Mononuclear cell (primary cell): ENCODE data around the gene RNF126. TPM values are rescaled to one million over a fixed set of nuclear protein-coding genes. Genes with fewer than 3 reads are reported as not detected.

Experiments used
- H3K27me3 ChIP-seq: 2 replicates; pipeline ENCODE4 v1.6.0; 2011; ENCODE audit warnings: low read length, control low read depth; ENCODE audit not compliant: insufficient read depth
- H3K4me1 ChIP-seq: 2 replicates; pipeline ENCODE4 v1.5.1; 2011; ENCODE audit warnings: mild to moderate bottlenecking, low read length, control low read depth; ENCODE audit not compliant: insufficient read depth
- H3K4me3 ChIP-seq: 2 replicates; pipeline ENCODE4 v1.5.1; 2011; ENCODE audit warnings: mild to moderate bottlenecking, low read length, moderate library complexity
- H3K9me3 ChIP-seq: 2 replicates; pipeline ENCODE4 v1.5.1; 2011; ENCODE audit warnings: low read depth, mild to moderate bottlenecking, control low read depth, low read length
- total RNA-seq: library from RNA; depleted of rRNA; stranded (reverse); fragments of >200 nt; gene quantifications from one replicate; pipeline ENCODE4 v1.2.3, GENCODE V29; 2012

Gene RNF126
- total RNA-seq, 1 donor: 80.6 TPM

GRCh38 chr19:648305-648704 is 14.7 kb downstream of the RNF126 start:
- H3K4me3 ChIP-seq: no peak overlapping the region
- no peaks in the 10 kb centered on the region for H3K27me3 ChIP-seq
- H3K4me1 ChIP-seq: no peaks in the 10 kb centered on the region
- H3K9me3 ChIP-seq: no peaks in the 10 kb centered on the region

GRCh38 chr19:647566-648284 is 15.3 kb downstream of the RNF126 start:
- no peaks in the 10 kb centered on the region for H3K9me3 ChIP-seq
- H3K4me3 ChIP-seq: no peak overlapping the region
- no peaks in the 10 kb centered on the region for H3K27me3 ChIP-seq
- no peaks in the 10 kb centered on the region for H3K4me1 ChIP-seq

- Histone ChIP-seq H3K27me3 (no peaks in the 10 kb centered on the region), H3K4me3 (no peak overlapping the region), H3K9me3 (no peaks in the 10 kb centered on the region), H3K4me1 (no peaks in the 10 kb centered on the region)
Observed at GRCh38 chr19:646779-647565, 16.0 kb downstream of the RNF126 start.

- Histone ChIP-seq H3K4me3 (no peak overlapping the region), H3K4me1 (no peaks in the 10 kb centered on the region), H3K27me3 (no peaks in the 10 kb centered on the region), H3K9me3 (no peaks in the 10 kb centered on the region)
Observed at GRCh38 chr19:645912-646778, 16.9 kb downstream of the RNF126 start.

GRCh38 chr19:644789-645188 is 18.2 kb downstream of the RNF126 start:
- Histone ChIP-seq H3K4me1 (no peaks in the 10 kb centered on the region), H3K4me3 (no peak overlapping the region), H3K9me3 (no peaks in the 10 kb centered on the region), H3K27me3 (no peaks in the 10 kb centered on the region)

GRCh38 chr19:644363-644762 is 18.7 kb downstream of the RNF126 start:
- no peaks in the 10 kb centered on the region for H3K9me3 ChIP-seq

GRCh38 chr19:643736-644135 is 19.3 kb downstream of the RNF126 start:
- Histone ChIP-seq H3K27me3 (no peaks in the 10 kb centered on the region), H3K4me3 (no peak overlapping the region), H3K9me3 (no peaks in the 10 kb centered on the region), H3K4me1 (peaks cover 7% of the 10 kb centered on the region)

More at GRCh38 chr19:644363-644762, 18.7 kb downstream of the RNF126 start:
- no peaks in the 10 kb centered on the region for H3K27me3 ChIP-seq
- H3K4me1 ChIP-seq: peaks cover 1% of the 10 kb centered on the region
- no peak overlapping the region for H3K4me3 ChIP-seq

GRCh38 chr19:642767-643727 is 20.0 kb downstream of the RNF126 start:
- H3K27me3 ChIP-seq: no peaks in the 10 kb centered on the region
- peaks cover 12% of the 10 kb centered on the region for H3K4me1 ChIP-seq
- no peak overlapping the region for H3K4me3 ChIP-seq
- no peaks in the 10 kb centered on the region for H3K9me3 ChIP-seq

- no peaks in the 10 kb centered on the region for H3K9me3 ChIP-seq
- H3K4me3 ChIP-seq: no peak overlapping the region
- peaks cover 12% of the 10 kb centered on the region for H3K4me1 ChIP-seq
- H3K27me3 ChIP-seq: no peaks in the 10 kb centered on the region
Observed at GRCh38 chr19:641702-642101, 21.3 kb downstream of the RNF126 start.

- H3K27me3 ChIP-seq: no peaks in the 10 kb centered on the region
- H3K4me3 ChIP-seq: no peak overlapping the region
- no peaks in the 10 kb centered on the region for H3K9me3 ChIP-seq
- H3K4me1 ChIP-seq: peaks cover 12% of the 10 kb centered on the region
Observed at GRCh38 chr19:640606-641189, 22.3 kb downstream of the RNF126 start.

GRCh38 chr19:640161-640558 is 22.9 kb downstream of the RNF126 start:
- H3K9me3 ChIP-seq: no peaks in the 10 kb centered on the region
- H3K4me1 ChIP-seq: peaks cover 12% of the 10 kb centered on the region
- no peak overlapping the region for H3K4me3 ChIP-seq
- no peaks in the 10 kb centered on the region for H3K27me3 ChIP-seq

GRCh38 chr19:639253-640160 is 23.5 kb downstream of the RNF126 start, which contains the start of gene FGF22:
TSS of gene FGF22 (plus strand) at chr19:639879. CDS start at chr19:639926, 47 bp downstream.
- Histone ChIP-seq H3K27me3 (no peaks in the 10 kb centered on the region), H3K4me1 (peaks cover 12% of the 10 kb centered on the region), H3K4me3 (no peak within 1 kb of the TSS), H3K9me3 (no peaks in the 10 kb centered on the region)

GRCh38 chr19:638906-639252 is 24.1 kb downstream of the RNF126 start:
- H3K4me3 ChIP-seq: no peak overlapping the region

More at GRCh38 chr19:638906-639252, 24.1 kb downstream of the RNF126 start:
- Histone ChIP-seq H3K9me3 (no peaks in the 10 kb centered on the region), H3K4me1 (peaks cover 18% of the 10 kb centered on the region), H3K27me3 (no peaks in the 10 kb centered on the region)
